ENCODE measurements around the gene OOSP3.

- TF ChIP-seq CTCF (IDR thresholded peaks at IDR 0.05; ENCODE audit: low read length) (no peak), EZH2phosphoT487 (IDR thresholded peaks at IDR 0.05; ENCODE audit: low read length) (no peak)
These were observed 59.5 kb downstream of the OOSP3 start, which contains the start of gene OOSP1 for GRCh38 chr11:59938132-59938531.
